Lower leg skin (tissue), 3 donors: ENCODE measurements around the gene ZCCHC10.

Experiments used
- CTCF ChIP-seq, 3 donors: fragments of 450-650 bp; IDR thresholded peaks; one replicate each; pipeline ENCODE4 v1.5.1; 2016; ENCODE audit warnings: antibody characterized with exemption in 3 of 3, mild to moderate bottlenecking in 3 of 3, moderate library complexity in 2 of 3
- POLR2A ChIP-seq, 2 donors: fragments of 450-650 bp; IDR thresholded peaks; one replicate each; pipeline ENCODE4 v1.6.1; 2016 to 2017; ENCODE audit warnings: antibody characterized with exemption in 2 of 2, mild to moderate bottlenecking in 1 of 2, moderate library complexity in 1 of 2

- TF ChIP-seq CTCF (IDR thresholded peaks at IDR 0.05) (no peak), POLR2A (IDR thresholded peaks at IDR 0.05) (no peak)
Measured at GRCh38 chr5:132952829-132953228, 73.5 kb downstream of the ZCCHC10 start.
